HEK293T (cell line): Measurements from ENCODE around the gene ZNF138.

ENCODE experiments used
- CTCF ChIA-PET: fragments of 350-600 bp; formaldehyde crosslinking; extraction: SDS; loops from one replicate; lab custom pipeline; 2021; ENCODE audit warnings: antibody characterized with exemption, inconsistent platforms; lab: Yijun Ruan, JAX
- POLR2A ChIA-PET: fragments of 350-600 bp; formaldehyde crosslinking; extraction: SDS; loops from one replicate; lab custom pipeline; 2020; ENCODE audit warnings: antibody characterized with exemption, inconsistent platforms; lab: Yijun Ruan, JAX
- DNase-seq: peaks from one replicate; pipeline ENCODE4 v3.0.0; 2012; ENCODE audit warnings: mixed read lengths; ENCODE audit errors: extremely low spot score
- ARNT ChIP-seq: fragments of 450-650 bp; IDR thresholded peaks from 2 replicates; pipeline ENCODE4 v1.6.1; 2017; ENCODE audit warnings: mild to moderate bottlenecking
- BHLHE40 ChIP-seq: fragments of 450-650 bp; IDR thresholded peaks from 2 replicates; pipeline ENCODE4 v1.6.1; 2016; ENCODE audit warnings: mild to moderate bottlenecking, moderate library complexity, borderline replicate concordance
- CTBP1 ChIP-seq: fragments of 450-650 bp; IDR thresholded peaks from 2 replicates; pipeline ENCODE4 v1.6.1; 2016; ENCODE audit warnings: borderline replicate concordance
- ELF4 ChIP-seq: fragments of 450-650 bp; IDR thresholded peaks from 2 replicates; pipeline ENCODE4 v1.6.1; 2017; ENCODE audit warnings: antibody characterized with exemption
- FOXA1 ChIP-seq: fragments of 450-650 bp; IDR thresholded peaks from 2 replicates; pipeline ENCODE4 v1.6.1; 2016; ENCODE audit warnings: mild to moderate bottlenecking
- FOXK2 ChIP-seq: fragments of 450-650 bp; IDR thresholded peaks from 2 replicates; pipeline ENCODE4 v1.6.1; 2016; ENCODE audit warnings: mild to moderate bottlenecking
- FOXM1 ChIP-seq: fragments of 450-650 bp; IDR thresholded peaks from 2 replicates; pipeline ENCODE4 v1.6.1; 2017; ENCODE audit warnings: mild to moderate bottlenecking, borderline replicate concordance
- HDGF ChIP-seq: fragments of 450-650 bp; IDR thresholded peaks from 2 replicates; pipeline ENCODE4 v1.6.1; 2017; ENCODE audit warnings: antibody characterized with exemption, borderline replicate concordance
- L3MBTL2 ChIP-seq: fragments of 450-650 bp; conservative IDR thresholded peaks from 2 replicates; pipeline ENCODE4 v1.6.1; 2016; ENCODE audit warnings: mild to moderate bottlenecking
- LEF1 ChIP-seq: fragments of 450-650 bp; IDR thresholded peaks from 2 replicates; pipeline ENCODE4 v1.6.1; 2017; ENCODE audit warnings: mild to moderate bottlenecking, borderline replicate concordance
- NFRKB ChIP-seq: fragments of 450-650 bp; IDR thresholded peaks from 2 replicates; pipeline ENCODE4 v1.6.1; 2016; ENCODE audit warnings: mild to moderate bottlenecking, moderate library complexity
- SP1 ChIP-seq: fragments of 450-650 bp; IDR thresholded peaks from 2 replicates; pipeline ENCODE4 v1.6.1; 2017
- SUZ12 ChIP-seq: fragments of 450-650 bp; IDR thresholded peaks from 2 replicates; pipeline ENCODE4 v1.6.1; 2016; ENCODE audit warnings: mild to moderate bottlenecking
- TARDBP ChIP-seq: fragments of 450-650 bp; IDR thresholded peaks from 2 replicates; pipeline ENCODE4 v1.6.1; 2016
- ZNF384 ChIP-seq: fragments of 450-650 bp; IDR thresholded peaks from 2 replicates; pipeline ENCODE4 v1.6.1; 2016
- TF ChIP-seq, protein P1 (sequence below): fragments of 450-650 bp; IDR thresholded peaks from 2 replicates; pipeline ENCODE4 v1.6.1; 2016

The ZNF138 gene

DNA sequence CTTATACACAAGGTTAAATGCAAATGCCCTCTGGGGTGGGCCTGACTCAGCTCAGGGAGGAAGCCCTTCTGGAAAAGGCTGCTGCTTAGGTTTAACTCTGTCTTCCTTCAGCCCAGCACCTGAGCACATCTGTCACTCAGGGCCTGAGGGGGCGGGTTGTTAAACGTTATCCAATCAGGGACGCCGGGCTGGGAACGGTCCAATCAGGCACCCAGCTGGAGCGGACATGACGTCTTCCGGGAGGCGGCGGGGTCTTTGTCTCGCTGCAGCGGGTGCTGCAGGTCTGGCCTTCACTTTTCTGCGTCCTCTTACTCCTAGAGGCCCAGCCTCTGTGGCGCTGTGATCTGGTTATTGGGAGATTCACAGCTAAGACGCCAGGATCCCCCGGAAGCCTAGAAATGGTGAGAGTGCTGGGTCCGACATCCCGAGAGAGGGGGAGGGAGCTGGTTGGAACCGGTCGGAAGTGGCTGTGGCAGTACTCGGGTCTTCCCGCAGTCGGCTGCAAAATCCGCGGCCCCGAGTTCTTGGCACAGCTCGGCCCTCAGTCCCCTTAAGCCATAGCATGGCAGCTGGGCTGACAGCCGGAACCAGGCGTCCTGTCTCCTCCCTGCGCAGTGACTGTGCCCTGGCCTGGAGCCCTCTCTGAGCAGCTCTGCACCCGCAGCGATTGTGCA lies at the start of gene ZNF138:
Gene ZNF138, plus strand, starts transcription at position 258 of the 674 bp plus-strand sequence. Its CDS starts 141 bp downstream, at position 399.
- ChIA-PET POLR2A (interaction anchor here (0.6 to 1.9 kb wide), 9 partner anchors 9 to 232 kb away, joined by 3 to 8 read pairs (median 4); partner anchors contain the start of genes ERV3-1, ZNF107, ZNF273 and ZNF680), CTCF (no interaction called here)
- DNase-seq = peak; percentile 90
- no peak for TF ChIP-seq CTBP1
- no peak for TF ChIP-seq TARDBP
- TF ChIP-seq NFRKB = no peak
- TF ChIP-seq SUZ12 = no peak
- TF ChIP-seq ELF4 = peak; percentile 65
- TF ChIP-seq FOXK2 = no peak
- TF ChIP-seq ZNF384 = no peak
- TF ChIP-seq, protein P1, sequence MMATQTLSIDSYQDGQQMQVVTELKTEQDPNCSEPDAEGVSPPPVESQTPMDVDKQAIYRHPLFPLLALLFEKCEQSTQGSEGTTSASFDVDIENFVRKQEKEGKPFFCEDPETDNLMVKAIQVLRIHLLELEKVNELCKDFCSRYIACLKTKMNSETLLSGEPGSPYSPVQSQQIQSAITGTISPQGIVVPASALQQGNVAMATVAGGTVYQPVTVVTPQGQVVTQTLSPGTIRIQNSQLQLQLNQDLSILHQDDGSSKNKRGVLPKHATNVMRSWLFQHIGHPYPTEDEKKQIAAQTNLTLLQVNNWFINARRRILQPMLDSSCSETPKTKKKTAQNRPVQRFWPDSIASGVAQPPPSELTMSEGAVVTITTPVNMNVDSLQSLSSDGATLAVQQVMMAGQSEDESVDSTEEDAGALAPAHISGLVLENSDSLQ = peak; percentile 98
- TF ChIP-seq L3MBTL2 = peak; percentile 34; the same call in 1 of the 2 replicates
- no peak for TF ChIP-seq ARNT
- TF ChIP-seq HDGF = no peak
- TF ChIP-seq BHLHE40 = no peak

DNA sequence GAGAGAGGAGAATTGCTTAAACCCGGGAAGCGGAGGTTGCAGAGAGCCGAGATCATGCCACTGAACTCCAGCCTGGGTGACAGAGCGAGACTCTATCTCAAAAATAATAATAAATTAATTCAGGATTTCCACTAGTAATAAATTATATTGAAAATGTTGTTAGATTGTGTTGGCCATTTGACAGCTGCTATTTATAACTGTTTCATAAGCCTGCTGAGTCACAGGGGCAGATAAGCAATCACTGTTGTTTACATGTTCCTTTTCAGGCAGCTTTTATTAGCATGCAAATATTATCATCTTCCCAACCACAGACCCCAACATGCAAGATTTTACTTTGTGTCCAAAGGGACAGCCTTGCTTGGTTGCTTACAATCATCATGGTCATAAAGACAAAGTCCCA lies 49.5 kb upstream of the ZNF138 start:
- ChIA-PET POLR2A (no interaction called here), CTCF (no interaction called here)
- TF ChIP-seq TARDBP (no peak), CTBP1 (no peak), FOXA1 (no peak), L3MBTL2 (no peak), ELF4 (no peak), ZNF384 (no peak), SUZ12 (no peak), FOXM1 (no peak), LEF1 (no peak), NFRKB (no peak), ARNT (no peak), BHLHE40 (no peak)
- TF ChIP-seq, protein P1 = no peak
- no peak for DNase-seq

DNA sequence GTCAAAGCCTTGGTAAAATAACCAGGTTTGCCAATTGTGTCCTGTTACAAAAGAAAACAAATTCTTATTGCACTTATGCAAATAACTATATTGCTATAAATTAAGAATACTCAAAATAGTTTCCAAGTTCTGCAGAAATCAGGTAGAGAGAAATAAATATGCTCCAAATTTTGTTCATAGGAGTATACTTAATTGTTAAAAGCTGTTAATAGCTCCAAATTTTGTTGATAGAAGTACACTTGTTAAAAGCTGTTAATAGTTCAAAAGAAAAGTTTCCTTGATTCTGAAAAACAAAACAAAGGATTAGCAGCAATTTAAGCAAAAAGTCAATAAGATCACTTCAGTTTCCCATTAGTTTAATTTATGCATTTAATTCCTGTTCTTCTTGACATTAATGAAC lies 46.4 kb upstream of the ZNF138 start:
- no peak for TF ChIP-seq ELF4
- TF ChIP-seq NFRKB = no peak
- TF ChIP-seq FOXM1 = no peak
- no peak for TF ChIP-seq ZNF384
- TF ChIP-seq BHLHE40 = no peak
- no peak for TF ChIP-seq TARDBP
- TF ChIP-seq HDGF = no peak
- TF ChIP-seq FOXK2 = no peak
- TF ChIP-seq SP1 = no peak
- TF ChIP-seq LEF1 = no peak
- TF ChIP-seq, protein P1 = no peak
- TF ChIP-seq FOXA1 = no peak
- no peak for TF ChIP-seq CTBP1
- DNase-seq = no peak
- POLR2A ChIA-PET = no interaction called here
- CTCF ChIA-PET = no interaction called here

DNA sequence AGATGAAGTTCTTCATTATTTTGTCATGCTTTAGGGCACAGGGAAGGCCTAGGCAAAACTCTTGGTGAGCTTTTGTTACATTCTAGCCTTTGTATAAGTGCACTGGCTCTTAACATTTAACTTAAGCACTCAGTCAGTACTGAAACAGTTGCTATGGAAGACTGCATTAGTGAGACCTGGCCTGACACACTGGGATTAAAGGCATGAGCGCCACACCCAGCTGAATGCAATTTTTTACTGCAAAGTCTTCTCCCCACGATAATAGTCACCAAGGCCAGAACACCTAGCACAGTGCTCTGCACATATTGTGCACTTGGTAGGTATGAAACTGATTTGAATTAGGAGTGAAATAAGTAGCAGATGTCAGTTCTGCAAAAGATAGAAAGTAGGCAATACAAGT lies 41.2 kb upstream of the ZNF138 start:
- TF ChIP-seq L3MBTL2 = no peak
- TF ChIP-seq HDGF = no peak
- TF ChIP-seq FOXK2 = no peak
- no peak for TF ChIP-seq FOXA1
- no peak for TF ChIP-seq LEF1
- no peak for TF ChIP-seq ARNT
- TF ChIP-seq, protein P1 = no peak
- TF ChIP-seq FOXM1 = no peak
- TF ChIP-seq CTBP1 = no peak
- no peak for TF ChIP-seq TARDBP
- TF ChIP-seq ZNF384 = no peak
- no peak for TF ChIP-seq NFRKB
- TF ChIP-seq BHLHE40 = no peak
- no peak for TF ChIP-seq ELF4
- no peak for TF ChIP-seq SP1
- no peak for TF ChIP-seq SUZ12
- no peak for DNase-seq
- CTCF ChIA-PET = no interaction called here
- POLR2A ChIA-PET = interaction anchor here (1.3 kb wide), 1 partner anchor 87 kb away, joined by 4 read pairs; the partner anchor contains the start of gene ZNF107

DNA sequence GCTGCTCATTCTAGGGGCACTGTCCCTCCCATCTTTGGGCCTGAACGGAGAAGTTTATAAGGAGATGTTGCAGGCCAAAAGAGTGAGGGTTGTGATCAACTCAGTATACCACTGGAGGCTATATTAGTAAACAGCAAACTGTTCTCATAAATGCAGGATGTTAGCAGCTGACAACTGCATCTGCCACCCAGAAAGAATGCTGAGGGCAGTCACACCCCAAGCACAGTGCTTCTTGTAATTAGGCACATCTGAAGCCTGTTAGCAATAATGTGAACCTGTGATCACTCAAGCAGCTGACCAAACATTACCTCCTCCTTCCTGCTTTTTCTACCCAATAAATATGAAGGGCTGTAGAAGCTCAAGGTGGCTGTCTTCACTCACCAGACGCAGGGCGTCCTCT lies 38.4 kb upstream of the ZNF138 start:
- DNase-seq = no peak
- ChIA-PET POLR2A (no interaction called here), CTCF (no interaction called here)
- no peak for TF ChIP-seq NFRKB
- TF ChIP-seq HDGF = no peak
- TF ChIP-seq SUZ12 = no peak
- no peak for TF ChIP-seq TARDBP
- TF ChIP-seq ARNT = no peak
- TF ChIP-seq L3MBTL2 = no peak
- no peak for TF ChIP-seq LEF1
- TF ChIP-seq SP1 = no peak
- TF ChIP-seq, protein P1 = no peak
- no peak for TF ChIP-seq ZNF384
- TF ChIP-seq ELF4 = no peak
- no peak for TF ChIP-seq FOXK2
- TF ChIP-seq CTBP1 = no peak
- no peak for TF ChIP-seq BHLHE40
- TF ChIP-seq FOXM1 = no peak
